ENCODE data around the gene LINC00237.

DNA sequence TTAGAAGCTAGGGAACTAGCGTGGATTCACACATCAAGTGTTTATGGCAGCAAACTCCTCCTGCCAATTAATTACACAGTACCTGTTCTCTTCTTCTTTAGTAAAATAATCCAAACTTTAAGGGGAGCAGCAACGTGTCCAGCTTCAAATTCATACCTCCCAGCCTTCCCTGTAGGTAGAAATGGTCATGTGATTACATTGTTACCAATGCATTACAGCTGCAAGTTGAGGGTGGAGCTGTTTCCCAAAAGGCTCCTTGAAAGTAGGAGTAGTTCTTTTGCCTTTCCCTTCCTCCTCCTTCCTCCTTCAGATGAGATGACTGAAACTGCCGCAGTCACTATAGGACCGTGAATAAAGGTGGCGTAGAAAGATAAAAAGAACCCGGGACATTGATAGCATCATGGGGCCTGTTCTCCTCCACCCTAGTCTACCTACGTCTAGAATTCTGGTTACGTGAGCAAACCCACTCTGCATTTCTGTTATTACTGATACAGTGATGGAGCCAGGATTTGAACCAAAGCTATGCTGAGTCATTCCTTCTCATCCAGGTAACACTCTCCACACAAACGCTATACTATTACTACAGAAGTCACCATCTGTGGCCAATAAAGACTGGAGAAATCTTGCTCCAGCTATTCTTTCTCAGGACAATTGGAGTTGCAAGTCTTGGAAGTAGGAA lies 18.2 kb downstream of the LINC00237 start:
- TF ChIP-seq, protein P1, sequence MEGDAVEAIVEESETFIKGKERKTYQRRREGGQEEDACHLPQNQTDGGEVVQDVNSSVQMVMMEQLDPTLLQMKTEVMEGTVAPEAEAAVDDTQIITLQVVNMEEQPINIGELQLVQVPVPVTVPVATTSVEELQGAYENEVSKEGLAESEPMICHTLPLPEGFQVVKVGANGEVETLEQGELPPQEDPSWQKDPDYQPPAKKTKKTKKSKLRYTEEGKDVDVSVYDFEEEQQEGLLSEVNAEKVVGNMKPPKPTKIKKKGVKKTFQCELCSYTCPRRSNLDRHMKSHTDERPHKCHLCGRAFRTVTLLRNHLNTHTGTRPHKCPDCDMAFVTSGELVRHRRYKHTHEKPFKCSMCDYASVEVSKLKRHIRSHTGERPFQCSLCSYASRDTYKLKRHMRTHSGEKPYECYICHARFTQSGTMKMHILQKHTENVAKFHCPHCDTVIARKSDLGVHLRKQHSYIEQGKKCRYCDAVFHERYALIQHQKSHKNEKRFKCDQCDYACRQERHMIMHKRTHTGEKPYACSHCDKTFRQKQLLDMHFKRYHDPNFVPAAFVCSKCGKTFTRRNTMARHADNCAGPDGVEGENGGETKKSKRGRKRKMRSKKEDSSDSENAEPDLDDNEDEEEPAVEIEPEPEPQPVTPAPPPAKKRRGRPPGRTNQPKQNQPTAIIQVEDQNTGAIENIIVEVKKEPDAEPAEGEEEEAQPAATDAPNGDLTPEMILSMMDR (IDR thresholded peaks at IDR 0.05; ENCODE audit: low read length), result no peak
- TF ChIP-seq EZH2 (optimal IDR thresholded peaks at IDR 0.05; ENCODE audit: low read depth, low read length), result no peak

All from MM.1S (cell line).